Sigmoid colon (tissue), 4 donors: Measurements from ENCODE around the gene MAST4.

Experiments
- CTCF ChIP-seq, 4 experiments: fragments of 450-650 bp in 3 of 4; fragments of 200-600 bp in 1 of 4; IDR thresholded peaks; one replicate each; pipeline ENCODE4 v1.5.1; 2016 to 2019; ENCODE audit warnings: antibody characterized with exemption in 4 of 4, mild to moderate bottlenecking in 3 of 4, moderate library complexity in 2 of 4
- POLR2A ChIP-seq, 2 donors: fragments of 450-650 bp; IDR thresholded peaks; one replicate each; pipeline ENCODE4 v1.6.1; 2016; ENCODE audit warnings: antibody characterized with exemption in 2 of 2, mild to moderate bottlenecking in 2 of 2, moderate library complexity in 2 of 2
- POLR2AphosphoS5 ChIP-seq, 4 donors: sonication (generic); formaldehyde crosslinking; IDR thresholded peaks; one replicate each; pipeline ENCODE4 v1.6.1; 2017; ENCODE audit warnings: antibody characterized with exemption in 4 of 4

- TF ChIP-seq CTCF (IDR thresholded peaks at IDR 0.05): no peak
- no peak for TF ChIP-seq POLR2A (IDR thresholded peaks at IDR 0.05)
- no peak for TF ChIP-seq POLR2AphosphoS5 (IDR thresholded peaks at IDR 0.05)
Observed at GRCh38 chr5:66933066-66933465, 336.9 kb downstream of the MAST4 start.
